ENCODE data around the gene MAP2K3. TPM values are rescaled to one million over a fixed set of nuclear protein-coding genes. Genes with fewer than 3 reads are reported as not detected.
"Not testable (repeated sequence)": the region's sequence is repeated elsewhere in the genome, so short reads cannot be mapped to it uniquely, and the experiment has no call there.

Gene MAP2K3
- total RNA-seq, 1 donor from 2014 or later: 149 TPM

GRCh38 chr17:21346651-21347250 lies 62.2 kb downstream of the MAP2K3 start:
- DNase-seq (ENCODE audit: low spot score); H3K27ac Mint-ChIP-seq; H3K4me1 Mint-ChIP-seq (ENCODE audit: low read depth); H3K9me3 Mint-ChIP-seq; H3K27me3 Mint-ChIP-seq (ENCODE audit: low read depth); H3K4me3 Mint-ChIP-seq (ENCODE audit: low read depth); intact Hi-C loops (cut with micrococcal nuclease); H3K36me3 Mint-ChIP-seq (ENCODE audit: low read depth): not testable (repeated sequence)

GRCh38 chr17:21347660-21348059 lies 63.1 kb downstream of the MAP2K3 start:
- H3K4me3 Mint-ChIP-seq (ENCODE audit: low read depth); H3K27ac Mint-ChIP-seq; H3K9me3 Mint-ChIP-seq; DNase-seq (ENCODE audit: low spot score); intact Hi-C loops (cut with micrococcal nuclease); H3K36me3 Mint-ChIP-seq (ENCODE audit: low read depth); H3K27me3 Mint-ChIP-seq (ENCODE audit: low read depth); H3K4me1 Mint-ChIP-seq (ENCODE audit: low read depth): not testable (repeated sequence)

- intact Hi-C loops (cut with micrococcal nuclease); H3K27me3 Mint-ChIP-seq (ENCODE audit: low read depth); DNase-seq (ENCODE audit: low spot score); H3K4me3 Mint-ChIP-seq (ENCODE audit: low read depth); H3K27ac Mint-ChIP-seq; H3K9me3 Mint-ChIP-seq; H3K4me1 Mint-ChIP-seq (ENCODE audit: low read depth); H3K36me3 Mint-ChIP-seq (ENCODE audit: low read depth): not testable (repeated sequence)
Measured at GRCh38 chr17:21348081-21348925, 63.8 kb downstream of the MAP2K3 start.

- H3K27me3 Mint-ChIP-seq (ENCODE audit: low read depth); H3K9me3 Mint-ChIP-seq; intact Hi-C loops (cut with micrococcal nuclease); DNase-seq (ENCODE audit: low spot score); H3K4me3 Mint-ChIP-seq (ENCODE audit: low read depth); H3K4me1 Mint-ChIP-seq (ENCODE audit: low read depth); H3K27ac Mint-ChIP-seq; H3K36me3 Mint-ChIP-seq (ENCODE audit: low read depth): not testable (repeated sequence)
Measured at GRCh38 chr17:21348926-21349261, 64.4 kb downstream of the MAP2K3 start.

- H3K27ac Mint-ChIP-seq; H3K4me3 Mint-ChIP-seq (ENCODE audit: low read depth); H3K27me3 Mint-ChIP-seq (ENCODE audit: low read depth); H3K36me3 Mint-ChIP-seq (ENCODE audit: low read depth); H3K9me3 Mint-ChIP-seq; H3K4me1 Mint-ChIP-seq (ENCODE audit: low read depth); intact Hi-C loops (cut with micrococcal nuclease); DNase-seq (ENCODE audit: low spot score): not testable (repeated sequence)
Measured at GRCh38 chr17:21349358-21350050, 65.0 kb downstream of the MAP2K3 start.

- H3K9me3 Mint-ChIP-seq; intact Hi-C loops (cut with micrococcal nuclease); H3K4me1 Mint-ChIP-seq (ENCODE audit: low read depth): not testable (repeated sequence)
Measured at GRCh38 chr17:21350495-21350894, 66.0 kb downstream of the MAP2K3 start.

GRCh38 chr17:21351366-21352065 lies 67.0 kb downstream of the MAP2K3 start:
- Mint-ChIP-seq H3K9me3 (no peaks in the 10 kb centered on the region), H3K4me1 (ENCODE audit: low read depth) (peaks cover 2% of the 10 kb centered on the region), H3K36me3 (ENCODE audit: low read depth) (no peaks in the 10 kb centered on the region), H3K4me3 (ENCODE audit: low read depth) (no peak overlapping the region), H3K27ac (no peak overlapping the region), H3K27me3 (ENCODE audit: low read depth) (no peaks in the 10 kb centered on the region)
- intact Hi-C loops (cut with micrococcal nuclease): no loop called here
- DNase-seq (ENCODE audit: low spot score): no peak

More at GRCh38 chr17:21350495-21350894, 66.0 kb downstream of the MAP2K3 start:
- H3K36me3 Mint-ChIP-seq (ENCODE audit: low read depth); H3K4me3 Mint-ChIP-seq (ENCODE audit: low read depth); DNase-seq (ENCODE audit: low spot score); H3K27ac Mint-ChIP-seq; H3K27me3 Mint-ChIP-seq (ENCODE audit: low read depth): not testable (repeated sequence)

- Mint-ChIP-seq H3K36me3 (ENCODE audit: low read depth) (no peaks in the 10 kb centered on the region), H3K9me3 (no peaks in the 10 kb centered on the region), H3K4me3 (ENCODE audit: low read depth) (no peak overlapping the region), H3K4me1 (ENCODE audit: low read depth) (peaks cover 2% of the 10 kb centered on the region), H3K27ac (no peak overlapping the region), H3K27me3 (ENCODE audit: low read depth) (no peaks in the 10 kb centered on the region)
- intact Hi-C loops (cut with micrococcal nuclease): no loop called here
- no peak for DNase-seq (ENCODE audit: low spot score)
Measured at GRCh38 chr17:21352221-21352980, 67.9 kb downstream of the MAP2K3 start.

- no peak overlapping the region for H3K4me3 Mint-ChIP-seq (ENCODE audit: low read depth)
- H3K36me3 Mint-ChIP-seq (ENCODE audit: low read depth): no peaks in the 10 kb centered on the region
- H3K4me1 Mint-ChIP-seq (ENCODE audit: low read depth): peaks cover 2% of the 10 kb centered on the region
- no peaks in the 10 kb centered on the region for H3K9me3 Mint-ChIP-seq
- intact Hi-C loops (cut with micrococcal nuclease): no loop called here
- no peaks in the 10 kb centered on the region for H3K27me3 Mint-ChIP-seq (ENCODE audit: low read depth)
- no peak for DNase-seq (ENCODE audit: low spot score)
- no peak overlapping the region for H3K27ac Mint-ChIP-seq
Measured at GRCh38 chr17:21352981-21353265, 68.4 kb downstream of the MAP2K3 start.

GRCh38 chr17:21353326-21354010 lies 69.0 kb downstream of the MAP2K3 start:
- H3K27me3 Mint-ChIP-seq (ENCODE audit: low read depth): no peaks in the 10 kb centered on the region
- H3K9me3 Mint-ChIP-seq: no peaks in the 10 kb centered on the region
- no peak for DNase-seq (ENCODE audit: low spot score)
- no peaks in the 10 kb centered on the region for H3K36me3 Mint-ChIP-seq (ENCODE audit: low read depth)
- H3K4me1 Mint-ChIP-seq (ENCODE audit: low read depth): no peaks in the 10 kb centered on the region
- no peak overlapping the region for H3K4me3 Mint-ChIP-seq (ENCODE audit: low read depth)
- intact Hi-C loops (cut with micrococcal nuclease): no loop called here
- H3K27ac Mint-ChIP-seq: no peak overlapping the region

- no peak overlapping the region for H3K4me3 Mint-ChIP-seq (ENCODE audit: low read depth)
- no peaks in the 10 kb centered on the region for H3K4me1 Mint-ChIP-seq (ENCODE audit: low read depth)
- H3K36me3 Mint-ChIP-seq (ENCODE audit: low read depth): no peaks in the 10 kb centered on the region
Measured at GRCh38 chr17:21354796-21355385, 70.4 kb downstream of the MAP2K3 start.

GRCh38 chr17:21355586-21355985 lies 71.1 kb downstream of the MAP2K3 start:
- no peak for DNase-seq (ENCODE audit: low spot score)
- Mint-ChIP-seq H3K4me1 (ENCODE audit: low read depth) (no peaks in the 10 kb centered on the region), H3K27me3 (ENCODE audit: low read depth) (peaks cover 2% of the 10 kb centered on the region), H3K4me3 (ENCODE audit: low read depth) (no peak overlapping the region), H3K36me3 (ENCODE audit: low read depth) (no peaks in the 10 kb centered on the region), H3K27ac (no peak overlapping the region), H3K9me3 (no peaks in the 10 kb centered on the region)
- intact Hi-C loops (cut with micrococcal nuclease): no loop called here

More at GRCh38 chr17:21354796-21355385, 70.4 kb downstream of the MAP2K3 start:
- intact Hi-C loops (cut with micrococcal nuclease): no loop called here
- Mint-ChIP-seq H3K27me3 (ENCODE audit: low read depth) (peaks cover 2% of the 10 kb centered on the region), H3K27ac (no peak overlapping the region), H3K9me3 (no peaks in the 10 kb centered on the region)
- no peak for DNase-seq (ENCODE audit: low spot score)
